Measurements from ENCODE around the gene STOM.
"Not testable (repeated sequence)": the region's sequence is repeated elsewhere in the genome, so short reads cannot be mapped to it uniquely, and the experiment has no call there.

STOM gene

DNA sequence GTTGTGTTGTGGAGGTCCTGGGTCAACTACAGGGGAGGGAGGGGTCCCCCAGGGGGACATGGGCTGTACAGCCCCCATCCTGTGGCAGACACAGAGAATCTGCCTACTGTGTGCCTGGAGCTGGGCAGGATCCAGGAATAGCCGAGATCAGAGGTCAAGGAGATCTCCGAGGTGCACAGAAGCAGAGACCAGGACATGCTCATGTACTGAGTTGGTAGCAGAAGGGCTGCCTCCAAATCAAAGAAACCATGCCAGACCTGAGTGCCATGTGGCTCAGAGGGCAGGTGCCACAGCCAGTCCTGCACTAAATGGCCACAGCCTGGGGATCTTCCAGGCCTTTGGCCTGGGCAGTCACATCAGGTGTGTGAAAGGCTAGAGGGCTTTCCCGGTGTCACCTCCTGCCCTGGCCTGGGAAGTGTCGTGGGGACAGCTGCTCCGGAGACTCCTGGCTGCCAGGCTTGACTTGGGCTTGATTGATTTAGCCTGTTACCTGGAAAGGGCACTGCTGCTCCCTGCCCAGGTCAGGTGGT is 74.3 kb downstream of the STOM start:
- H3K4me1 Mint-ChIP-seq = peaks cover 47% of the 10 kb centered on the region
- TF ChIP-seq, protein P1, sequence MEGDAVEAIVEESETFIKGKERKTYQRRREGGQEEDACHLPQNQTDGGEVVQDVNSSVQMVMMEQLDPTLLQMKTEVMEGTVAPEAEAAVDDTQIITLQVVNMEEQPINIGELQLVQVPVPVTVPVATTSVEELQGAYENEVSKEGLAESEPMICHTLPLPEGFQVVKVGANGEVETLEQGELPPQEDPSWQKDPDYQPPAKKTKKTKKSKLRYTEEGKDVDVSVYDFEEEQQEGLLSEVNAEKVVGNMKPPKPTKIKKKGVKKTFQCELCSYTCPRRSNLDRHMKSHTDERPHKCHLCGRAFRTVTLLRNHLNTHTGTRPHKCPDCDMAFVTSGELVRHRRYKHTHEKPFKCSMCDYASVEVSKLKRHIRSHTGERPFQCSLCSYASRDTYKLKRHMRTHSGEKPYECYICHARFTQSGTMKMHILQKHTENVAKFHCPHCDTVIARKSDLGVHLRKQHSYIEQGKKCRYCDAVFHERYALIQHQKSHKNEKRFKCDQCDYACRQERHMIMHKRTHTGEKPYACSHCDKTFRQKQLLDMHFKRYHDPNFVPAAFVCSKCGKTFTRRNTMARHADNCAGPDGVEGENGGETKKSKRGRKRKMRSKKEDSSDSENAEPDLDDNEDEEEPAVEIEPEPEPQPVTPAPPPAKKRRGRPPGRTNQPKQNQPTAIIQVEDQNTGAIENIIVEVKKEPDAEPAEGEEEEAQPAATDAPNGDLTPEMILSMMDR (IDR thresholded peaks at IDR 0.05; ENCODE audit: unreplicated experiment in 3 of 3) = no peak

GRCh38 chr9:121294866-121295661 is 75.0 kb downstream of the STOM start:
- Mint-ChIP-seq H3K9me3 (no peaks in the 10 kb centered on the region), H3K27me3 (ENCODE audit: low read depth) (no peaks in the 10 kb centered on the region), H3K27ac (peak overlapping the region; percentile 1 to 98 (median 53)), H3K4me3 (no peak overlapping the region), H3K4me1 (peaks cover 43% of the 10 kb centered on the region), H3K36me3 (ENCODE audit: low read depth) (no peaks in the 10 kb centered on the region)
- TF ChIP-seq, protein P1 (IDR thresholded peaks at IDR 0.05; ENCODE audit: unreplicated experiment in 3 of 3) = no peak

More for the DNA sequence above, 74.3 kb downstream of the STOM start:
- Mint-ChIP-seq H3K27me3 (ENCODE audit: low read depth) (no peaks in the 10 kb centered on the region), H3K27ac (peak overlapping the region; percentile 1 to 98 (median 53)), H3K4me3 (no peak overlapping the region), H3K9me3 (no peaks in the 10 kb centered on the region), H3K36me3 (ENCODE audit: low read depth) (no peaks in the 10 kb centered on the region)

DNA sequence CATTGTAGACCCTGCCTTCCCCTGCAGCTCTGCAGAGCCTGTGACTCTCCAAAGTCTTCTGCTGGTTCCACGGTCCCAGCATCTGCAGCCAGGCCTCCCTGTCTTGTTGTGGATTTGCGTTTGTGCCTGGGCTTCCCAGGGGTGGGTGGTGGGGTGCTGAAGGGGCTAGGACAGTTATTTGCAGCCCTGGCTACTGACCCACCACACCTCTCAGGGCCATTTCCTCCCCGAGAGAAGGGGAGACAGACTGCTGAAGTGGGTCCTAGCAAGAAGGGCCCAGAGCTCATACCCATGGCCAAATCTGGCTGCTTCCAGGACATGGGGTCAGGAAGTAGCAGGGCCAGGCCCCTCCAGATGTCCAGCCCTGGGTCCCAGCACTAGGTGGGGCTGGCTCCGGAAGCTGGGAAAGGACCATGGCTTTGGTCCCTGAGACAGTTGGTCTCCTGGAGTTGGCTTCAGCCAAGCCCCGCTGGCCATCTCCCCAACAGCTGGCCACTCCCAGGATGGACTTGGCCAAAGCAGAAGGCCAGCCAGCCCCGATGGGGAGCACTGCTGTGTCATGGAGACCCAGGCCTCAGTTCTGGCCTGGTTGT is 75.8 kb downstream of the STOM start:
- TF ChIP-seq, protein P1 (IDR thresholded peaks at IDR 0.05; ENCODE audit: unreplicated experiment in 3 of 3) = no peak
- Mint-ChIP-seq H3K27ac (peak overlapping the region in 2 of 3 experiments; percentile 54 to 98), H3K4me1 (peaks cover 49% of the 10 kb centered on the region), H3K9me3 (no peaks in the 10 kb centered on the region), H3K4me3 (no peak overlapping the region), H3K36me3 (ENCODE audit: low read depth) (no peaks in the 10 kb centered on the region), H3K27me3 (ENCODE audit: low read depth) (no peaks in the 10 kb centered on the region)

DNA sequence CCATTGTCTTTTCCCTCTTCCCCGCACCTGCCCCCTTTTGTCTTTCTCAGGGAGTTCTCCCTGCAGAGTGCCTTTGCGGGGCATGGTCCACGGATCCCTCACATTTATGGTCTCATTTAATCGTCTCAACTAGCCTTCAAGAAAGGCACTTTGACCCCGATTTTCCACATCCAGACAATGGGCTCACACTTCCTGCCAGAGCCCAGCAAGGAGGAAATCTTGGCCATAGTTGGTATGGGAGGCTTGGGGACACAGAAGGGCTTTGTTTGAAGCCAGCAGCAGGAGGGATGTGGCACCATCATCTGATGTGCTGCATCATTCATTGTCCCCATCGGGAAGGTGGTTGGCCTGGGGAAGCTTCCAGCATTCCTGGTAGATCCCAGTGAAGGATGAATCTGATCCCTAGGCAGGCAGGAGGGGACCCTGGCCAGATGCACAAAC is 77.2 kb downstream of the STOM start:
- H3K27ac Mint-ChIP-seq = peak overlapping the region in 1 of 3 experiments; percentile 64

DNA sequence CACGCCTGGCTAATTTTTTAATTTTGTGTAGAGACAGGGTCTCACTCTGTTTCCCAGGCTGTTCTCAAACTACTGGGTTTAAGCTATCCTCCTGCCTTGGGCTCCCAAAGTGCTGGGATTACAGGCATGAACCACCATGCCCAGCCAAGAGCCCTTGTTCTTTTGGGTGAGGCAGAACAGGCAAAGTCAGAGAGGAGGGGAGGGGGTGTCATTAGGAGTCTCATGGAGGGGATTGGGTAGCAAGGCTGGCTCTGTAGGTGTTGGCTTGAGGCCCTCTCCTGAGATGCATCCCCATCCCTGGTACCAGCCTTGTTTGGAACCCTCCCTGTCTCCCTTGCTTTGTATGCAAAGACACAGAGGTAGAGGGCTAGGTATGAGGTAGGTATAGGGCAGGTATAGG is 78.0 kb downstream of the STOM start:
- TF ChIP-seq, protein P1 (IDR thresholded peaks at IDR 0.05; ENCODE audit: unreplicated experiment in 3 of 3) = no peak
- Mint-ChIP-seq H3K4me1 (peaks cover 51% of the 10 kb centered on the region), H3K4me3 (no peak overlapping the region), H3K27me3 (ENCODE audit: low read depth) (no peaks in the 10 kb centered on the region), H3K36me3 (ENCODE audit: low read depth) (no peaks in the 10 kb centered on the region), H3K27ac (peak overlapping the region in 1 of 3 experiments; percentile 99), H3K9me3 (no peaks in the 10 kb centered on the region)

More for the DNA sequence above, 77.2 kb downstream of the STOM start:
- Mint-ChIP-seq H3K36me3 (ENCODE audit: low read depth) (no peaks in the 10 kb centered on the region), H3K4me3 (no peak overlapping the region), H3K27me3 (ENCODE audit: low read depth) (no peaks in the 10 kb centered on the region), H3K9me3 (no peaks in the 10 kb centered on the region), H3K4me1 (peaks cover 50% of the 10 kb centered on the region)
- TF ChIP-seq, protein P1 (IDR thresholded peaks at IDR 0.05; ENCODE audit: unreplicated experiment in 3 of 3) = no peak

DNA sequence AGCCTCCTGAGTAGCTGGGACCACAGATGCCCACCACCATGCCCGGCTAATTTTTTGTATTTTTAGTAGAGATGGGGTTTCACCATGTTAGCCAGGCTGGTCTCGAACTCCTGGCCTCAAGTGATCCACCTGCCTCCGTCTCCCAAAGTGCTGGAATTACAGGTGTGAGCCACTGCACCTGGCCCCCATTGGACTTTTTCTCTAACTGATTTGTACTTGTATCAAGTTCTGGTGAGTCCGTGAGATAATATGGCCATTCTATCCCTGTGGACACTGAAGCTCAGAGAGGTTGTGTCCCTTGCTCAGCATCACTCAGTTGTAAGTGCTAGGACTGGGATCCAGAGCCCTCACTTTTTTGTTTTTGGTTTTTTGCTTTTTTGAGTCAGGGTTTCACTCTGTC is 78.5 kb downstream of the STOM start:
- H3K36me3 Mint-ChIP-seq (ENCODE audit: low read depth); H3K4me3 Mint-ChIP-seq; H3K27me3 Mint-ChIP-seq (ENCODE audit: low read depth); H3K9me3 Mint-ChIP-seq: not testable (repeated sequence)
- Mint-ChIP-seq H3K4me1 (peaks cover 52% of the 10 kb centered on the region), H3K27ac (peak overlapping the region in 2 of 3 experiments; percentile 55 to 99)

Data from nephron (organoid).